Measurements from ENCODE around the gene TRIM29.
"Not testable (repeated sequence)": the region's sequence is repeated elsewhere in the genome, so short reads cannot be mapped to it uniquely, and the experiment has no call there.

Gene TRIM29

GRCh38 chr11:120137611-120138521 lies at the start of gene TRIM29:
TSS of gene TRIM29 (minus strand) at chr11:120138113. CDS start at chr11:120138031, 82 bp downstream.
- no peak for DNase-seq (ENCODE audit: low read depth)

- no peak for DNase-seq (ENCODE audit: low read depth)
These were observed 49.1 kb upstream of the TRIM29 start for GRCh38 chr11:120186774-120187591.

GRCh38 chr11:120186456-120186773 lies 48.5 kb upstream of the TRIM29 start:
- no peak for DNase-seq (ENCODE audit: low read depth)

GRCh38 chr11:120185706-120186455 lies 48.0 kb upstream of the TRIM29 start:
- no peak for DNase-seq (ENCODE audit: low read depth)

- DNase-seq (ENCODE audit: low read depth) = no peak
These were observed 47.2 kb upstream of the TRIM29 start for GRCh38 chr11:120184946-120185705.

GRCh38 chr11:120184371-120184945 lies 46.5 kb upstream of the TRIM29 start:
- DNase-seq (ENCODE audit: low read depth) = no peak

GRCh38 chr11:120183701-120184141 lies 45.8 kb upstream of the TRIM29 start:
- DNase-seq (ENCODE audit: low read depth) = no peak

GRCh38 chr11:120182790-120183491 lies 45.0 kb upstream of the TRIM29 start:
- DNase-seq (ENCODE audit: low read depth) = no peak

- no peak for DNase-seq (ENCODE audit: low read depth)
These were observed 44.5 kb upstream of the TRIM29 start for GRCh38 chr11:120182372-120182771.

GRCh38 chr11:120181376-120181975 lies 43.6 kb upstream of the TRIM29 start:
- DNase-seq (ENCODE audit: low read depth) = no peak

- no peak for DNase-seq (ENCODE audit: low read depth)
These were observed 42.8 kb upstream of the TRIM29 start for GRCh38 chr11:120180551-120181232.

- not testable (repeated sequence) for DNase-seq (ENCODE audit: low read depth)
These were observed 42.1 kb upstream of the TRIM29 start for GRCh38 chr11:120180063-120180462.

GRCh38 chr11:120179057-120179672 lies 41.3 kb upstream of the TRIM29 start:
- DNase-seq (ENCODE audit: low read depth) = no peak

GRCh38 chr11:120178561-120179056 lies 40.7 kb upstream of the TRIM29 start:
- DNase-seq (ENCODE audit: low read depth) = no peak

GRCh38 chr11:120174866-120175265 lies 37.0 kb upstream of the TRIM29 start:
- DNase-seq (ENCODE audit: low read depth) = no peak

GRCh38 chr11:120173807-120174206 lies 35.9 kb upstream of the TRIM29 start:
- DNase-seq (ENCODE audit: low read depth) = no peak

GRCh38 chr11:120173019-120173705 lies 35.2 kb upstream of the TRIM29 start:
- no peak for DNase-seq (ENCODE audit: low read depth)

Measured in non-pigmented ciliary epithelial cell (primary cell).